Breast epithelium (tissue), 3 donors: Measurements from ENCODE around the gene ZRANB1.

ENCODE experiments used
- CTCF ChIP-seq, 3 donors: fragments of 450-650 bp; IDR thresholded peaks; one replicate each; pipeline ENCODE4 v1.5.1; 2016 to 2017; ENCODE audit warnings: antibody characterized with exemption in 3 of 3, mild to moderate bottlenecking in 3 of 3, moderate library complexity in 3 of 3
- POLR2A ChIP-seq: fragments of 450-650 bp; IDR thresholded peaks from one replicate; pipeline ENCODE4 v1.6.1; 2016; ENCODE audit warnings: antibody characterized with exemption, mild to moderate bottlenecking, moderate library complexity
- POLR2AphosphoS5 ChIP-seq, 3 donors: sonication (generic); formaldehyde crosslinking; IDR thresholded peaks; one replicate each; pipeline ENCODE4 v1.6.1; 2017; ENCODE audit warnings: antibody characterized with exemption in 3 of 3

GRCh38 chr10:124989526-124989925, 47.6 kb downstream of the ZRANB1 start:
- no peak for TF ChIP-seq CTCF (IDR thresholded peaks at IDR 0.05)
- no peak for TF ChIP-seq POLR2AphosphoS5 (IDR thresholded peaks at IDR 0.05)
- no peak for TF ChIP-seq POLR2A
